Endodermal cell (in vitro differentiated cells): ENCODE results near the gene EXOG. TPM values are rescaled to one million over a fixed set of nuclear protein-coding genes. Genes with fewer than 3 reads are reported as not detected.

Experiments used
- DNase-seq: peaks from one replicate; pipeline ENCODE4 v3.0.0-alpha.2; 2017
- H3K27ac ChIP-seq: 2 replicates; pipeline ENCODE4 v1.5.1; 2013; ENCODE audit warnings: mild to moderate bottlenecking, low read depth, low read length, moderate library complexity
- H3K27me3 ChIP-seq: 2 replicates; pipeline ENCODE4 v1.6.1; 2013; ENCODE audit warnings: mild to moderate bottlenecking, low read length, moderate library complexity; ENCODE audit not compliant: insufficient read depth, control insufficient read depth, poor library complexity, severe bottlenecking
- H3K36me3 ChIP-seq: 2 replicates; pipeline ENCODE4 v1.7.0; 2013; ENCODE audit warnings: mild to moderate bottlenecking, low read length, moderate library complexity; ENCODE audit not compliant: control insufficient read depth, insufficient read depth
- H3K4me1 ChIP-seq: one replicate; pipeline ENCODE4 v1.7.0; 2013; ENCODE audit warnings: low read length; ENCODE audit not compliant: control insufficient read depth, insufficient read depth
- H3K4me3 ChIP-seq: 2 replicates; pipeline ENCODE4 v1.5.1; 2013; ENCODE audit warnings: mild to moderate bottlenecking, low read length, moderate library complexity
- H3K9ac ChIP-seq: 2 replicates; pipeline ENCODE4 v1.6.1; 2013; ENCODE audit warnings: mild to moderate bottlenecking, low read length, moderate library complexity; ENCODE audit not compliant: poor library complexity, severe bottlenecking; ENCODE audit errors: extremely low read depth
- H3K9me3 ChIP-seq: 2 replicates; pipeline ENCODE4 v1.6.1; 2013; ENCODE audit warnings: mild to moderate bottlenecking, low read length, moderate library complexity; ENCODE audit not compliant: control insufficient read depth
- H3K27ac Mint-ChIP-seq: 2 replicates; pipeline ENCODE4 v1.8.0; 2020; ENCODE audit warnings: mixed read lengths
- H3K27me3 Mint-ChIP-seq: 2 replicates; pipeline ENCODE4 v1.8.0; 2021; ENCODE audit warnings: mild to moderate bottlenecking, mixed read lengths; ENCODE audit not compliant: insufficient read depth
- H3K36me3 Mint-ChIP-seq: 2 replicates; pipeline ENCODE4 v1.8.0; 2020; ENCODE audit warnings: low read depth, mixed read lengths
- H3K4me1 Mint-ChIP-seq: 2 replicates; pipeline ENCODE4 v1.8.0; 2020; ENCODE audit warnings: mixed read lengths
- H3K4me3 Mint-ChIP-seq: 2 replicates; pipeline ENCODE4 v1.8.0; 2020; ENCODE audit warnings: mild to moderate bottlenecking, moderate library complexity, mixed read lengths
- H3K9me3 Mint-ChIP-seq: 2 replicates; pipeline ENCODE4 v1.8.0; 2020; ENCODE audit warnings: mild to moderate bottlenecking, mixed read lengths
- WGBS, 2 experiments: methylation state at CpG; one replicate each; pipeline versions ENCODE4 v1.1.5 to v1.1.7; 2013; ENCODE audit warnings: missing lambda C conversion rate in 2 of 2, mixed read lengths in 1 of 2; ENCODE audit not compliant: insufficient coverage in 1 of 2, insufficient read length in 1 of 2; 5-methylcytosine and 5-hydroxymethylcytosine counted together
- total RNA-seq, 2 donors: library from RNA; stranded (reverse); fragmentation: NEBNext Ultra II Directional in 1 of 2; extraction: Animal tissue kit (Norgen Biotek cat#: 25700) in 1 of 2; gene quantifications; 2 replicates in 1 of 2; 3 replicates in 1 of 2; pipeline ENCODE4 v1.2.1, GENCODE V29; 2021
- TF ChIP-seq, protein P1 (sequence below): fragments of 200-600 bp; sonication (generic); conservative IDR thresholded peaks from 2 replicates; pipeline ENCODE4 v1.5.0; 2021; ENCODE audit warnings: antibody characterized with exemption, mild to moderate bottlenecking

EXOG gene
- total RNA-seq, 2 donors from 2014 or later, result 11.9 to 13.8 TPM

DNA sequence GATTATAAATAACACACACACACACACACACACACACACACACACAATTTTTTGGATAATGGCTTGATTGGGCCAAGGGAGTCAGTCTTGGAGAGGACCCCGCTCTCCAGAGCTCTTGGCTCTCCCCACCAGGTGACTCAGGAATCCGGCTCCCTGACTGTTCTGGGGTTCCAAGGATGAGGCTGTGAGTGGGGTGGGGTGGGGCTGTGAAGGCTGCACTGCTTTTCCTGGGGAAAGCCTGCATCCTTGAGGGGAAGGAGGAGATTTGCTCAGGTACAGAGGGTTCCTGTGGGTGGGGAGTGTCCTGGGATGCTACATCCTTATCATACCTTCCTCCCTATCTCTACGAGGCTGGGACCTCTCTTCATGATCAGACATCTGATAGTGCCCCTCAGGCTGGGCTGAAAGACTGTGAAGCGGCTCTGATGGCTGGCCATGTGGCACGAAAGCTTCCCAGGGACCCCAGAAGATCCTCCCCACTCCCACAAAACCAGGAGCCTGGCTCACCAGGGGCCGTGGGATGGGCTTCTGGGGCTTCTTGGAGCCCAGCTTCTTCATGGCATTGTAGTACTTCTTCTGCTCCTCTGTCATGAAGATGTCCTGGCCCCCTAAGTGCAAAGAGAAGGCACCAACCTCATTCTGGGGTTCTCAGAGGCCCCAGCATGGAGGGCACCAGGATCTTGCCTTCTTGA, 59.2 kb downstream of the EXOG start:
- no peaks in the 10 kb centered on the region for H3K4me1 ChIP-seq
- Mint-ChIP-seq H3K27me3 (no peaks in the 10 kb centered on the region), H3K27ac (no peak overlapping the region), H3K9me3 (peaks cover 3% of the 10 kb centered on the region), H3K36me3 (peaks cover 1% of the 10 kb centered on the region), H3K4me3 (no peak overlapping the region), H3K4me1 (no peaks in the 10 kb centered on the region)
- H3K27ac ChIP-seq, result no peak overlapping the region
- no peak overlapping the region for H3K9ac ChIP-seq
- 84 to 100% methylated on average over 2 to 6 of the region's 6 CpGs for WGBS, 2 experiments
- no peaks in the 10 kb centered on the region for H3K9me3 ChIP-seq
- TF ChIP-seq, protein P1, sequence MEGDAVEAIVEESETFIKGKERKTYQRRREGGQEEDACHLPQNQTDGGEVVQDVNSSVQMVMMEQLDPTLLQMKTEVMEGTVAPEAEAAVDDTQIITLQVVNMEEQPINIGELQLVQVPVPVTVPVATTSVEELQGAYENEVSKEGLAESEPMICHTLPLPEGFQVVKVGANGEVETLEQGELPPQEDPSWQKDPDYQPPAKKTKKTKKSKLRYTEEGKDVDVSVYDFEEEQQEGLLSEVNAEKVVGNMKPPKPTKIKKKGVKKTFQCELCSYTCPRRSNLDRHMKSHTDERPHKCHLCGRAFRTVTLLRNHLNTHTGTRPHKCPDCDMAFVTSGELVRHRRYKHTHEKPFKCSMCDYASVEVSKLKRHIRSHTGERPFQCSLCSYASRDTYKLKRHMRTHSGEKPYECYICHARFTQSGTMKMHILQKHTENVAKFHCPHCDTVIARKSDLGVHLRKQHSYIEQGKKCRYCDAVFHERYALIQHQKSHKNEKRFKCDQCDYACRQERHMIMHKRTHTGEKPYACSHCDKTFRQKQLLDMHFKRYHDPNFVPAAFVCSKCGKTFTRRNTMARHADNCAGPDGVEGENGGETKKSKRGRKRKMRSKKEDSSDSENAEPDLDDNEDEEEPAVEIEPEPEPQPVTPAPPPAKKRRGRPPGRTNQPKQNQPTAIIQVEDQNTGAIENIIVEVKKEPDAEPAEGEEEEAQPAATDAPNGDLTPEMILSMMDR, result no peak
- H3K4me3 ChIP-seq, result no peak overlapping the region
- no peaks in the 10 kb centered on the region for H3K36me3 ChIP-seq
- peak; percentile 14 for DNase-seq
- no peaks in the 10 kb centered on the region for H3K27me3 ChIP-seq

DNA sequence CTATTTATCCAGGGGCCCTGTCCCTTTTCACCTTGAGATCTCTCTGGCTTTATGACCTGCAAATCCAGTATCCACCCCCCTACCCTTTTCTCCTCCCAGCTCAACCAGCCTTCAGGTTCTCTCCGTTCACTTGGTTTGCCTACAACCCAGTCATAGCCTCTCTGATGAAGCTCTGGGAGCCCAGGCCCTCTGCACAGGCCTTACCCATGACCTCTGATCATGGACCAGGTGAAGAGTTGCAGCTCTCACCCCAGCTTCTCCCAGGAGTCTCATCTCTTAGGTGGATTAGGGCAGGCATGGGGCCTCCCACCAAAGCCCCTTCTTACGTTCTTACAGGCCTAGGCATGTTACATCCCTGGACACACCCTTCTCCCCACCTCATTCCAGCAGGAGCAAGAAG, 59.8 kb downstream of the EXOG start:
- H3K27me3 ChIP-seq, result no peaks in the 10 kb centered on the region
- H3K9me3 ChIP-seq, result no peaks in the 10 kb centered on the region
- DNase-seq, result peak; percentile 26
- no peak overlapping the region for H3K9ac ChIP-seq
- H3K4me1 Mint-ChIP-seq, result no peaks in the 10 kb centered on the region
- no peaks in the 10 kb centered on the region for H3K36me3 Mint-ChIP-seq
- no peak overlapping the region for H3K27ac ChIP-seq
- H3K36me3 ChIP-seq, result no peaks in the 10 kb centered on the region
- H3K9me3 Mint-ChIP-seq, result peaks cover 3% of the 10 kb centered on the region
- H3K4me1 ChIP-seq, result no peaks in the 10 kb centered on the region
- no peak overlapping the region for H3K4me3 Mint-ChIP-seq
- TF ChIP-seq, protein P1, result no peak
- H3K27ac Mint-ChIP-seq, result no peak overlapping the region
- H3K4me3 ChIP-seq, result no peak overlapping the region
- 89 to 100% methylated on average over 1 to 2 of the region's 2 CpGs for WGBS, 2 experiments
- H3K27me3 Mint-ChIP-seq, result no peaks in the 10 kb centered on the region

GRCh38 chr3:38556640-38557358, 60.7 kb downstream of the EXOG start:
- Mint-ChIP-seq H3K9me3 (peaks cover 3% of the 10 kb centered on the region), H3K27me3 (no peaks in the 10 kb centered on the region), H3K36me3 (no peaks in the 10 kb centered on the region), H3K4me1 (no peaks in the 10 kb centered on the region), H3K4me3 (no peak overlapping the region), H3K27ac (no peak overlapping the region)
- H3K9ac ChIP-seq, result no peak overlapping the region
- no peaks in the 10 kb centered on the region for H3K27me3 ChIP-seq
- no peak overlapping the region for H3K4me3 ChIP-seq
- no peak overlapping the region for H3K27ac ChIP-seq
- H3K4me1 ChIP-seq, result no peaks in the 10 kb centered on the region
- 87 to 100% methylated on average over 1 to 4 of the region's 4 CpGs for WGBS, 2 experiments
- DNase-seq, result peak; percentile 13
- no peaks in the 10 kb centered on the region for H3K36me3 ChIP-seq
- no peaks in the 10 kb centered on the region for H3K9me3 ChIP-seq
- TF ChIP-seq, protein P1, result no peak
